VCaP (cell line): ENCODE results near the gene KCP.

Experiments
- H3K27ac ChIP-seq: fragments of 450-650 bp; 2 replicates; pipeline ENCODE4 v1.5.1; 2017
- CTCF ChIP-seq: fragments of 450-650 bp; conservative IDR thresholded peaks from 2 replicates; pipeline ENCODE4 v1.5.1; 2017; ENCODE audit warnings: mild to moderate bottlenecking, moderate library complexity

The KCP gene

GRCh38 chr7:128859232-128860157 is 51.0 kb downstream of the KCP start:
- no peak for TF ChIP-seq CTCF
- H3K27ac ChIP-seq: no peak overlapping the region

GRCh38 chr7:128858380-128859231 is 51.9 kb downstream of the KCP start:
- TF ChIP-seq CTCF: no peak
- H3K27ac ChIP-seq: no peak overlapping the region

DNA sequence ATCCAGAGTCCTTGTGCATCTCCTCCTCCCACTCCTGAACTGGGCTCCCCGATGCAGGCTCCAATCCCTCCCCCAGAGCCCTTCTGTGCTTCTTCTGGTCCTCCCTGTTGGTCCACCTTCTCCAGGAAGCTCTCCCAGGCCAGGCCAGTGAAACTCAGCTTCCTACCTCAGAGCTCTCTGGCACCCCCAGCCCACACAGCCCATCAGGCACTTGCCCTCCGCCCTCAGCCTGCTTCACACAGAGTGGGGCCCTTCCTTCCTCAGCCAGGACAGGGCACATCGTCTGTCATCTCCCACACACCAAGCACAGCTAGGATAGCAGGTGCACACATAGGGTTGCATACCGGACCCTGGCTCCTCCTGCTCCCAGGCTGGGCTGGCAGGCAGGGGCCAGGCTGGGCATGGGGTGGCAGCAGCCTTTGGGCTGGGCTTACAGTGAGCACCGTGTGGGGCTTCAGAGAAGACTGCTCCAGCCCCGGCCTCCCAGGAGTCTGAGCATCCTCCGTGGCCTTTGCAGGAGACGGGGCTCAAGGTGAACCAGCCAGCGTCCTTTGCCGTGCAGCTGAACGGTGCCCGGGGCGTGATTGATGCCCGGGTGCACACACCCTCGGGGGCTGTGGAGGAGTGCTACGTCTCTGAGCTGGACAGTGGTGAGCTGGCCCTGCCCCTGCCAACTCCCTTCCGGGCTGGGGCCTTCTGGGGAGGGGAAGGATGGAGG is 54.3 kb downstream of the KCP start:
- no peak for TF ChIP-seq CTCF
- H3K27ac ChIP-seq: no peak overlapping the region

- no peak overlapping the region for H3K27ac ChIP-seq
- no peak for TF ChIP-seq CTCF
Observed at GRCh38 chr7:128855559-128855958, 55.0 kb downstream of the KCP start.

DNA sequence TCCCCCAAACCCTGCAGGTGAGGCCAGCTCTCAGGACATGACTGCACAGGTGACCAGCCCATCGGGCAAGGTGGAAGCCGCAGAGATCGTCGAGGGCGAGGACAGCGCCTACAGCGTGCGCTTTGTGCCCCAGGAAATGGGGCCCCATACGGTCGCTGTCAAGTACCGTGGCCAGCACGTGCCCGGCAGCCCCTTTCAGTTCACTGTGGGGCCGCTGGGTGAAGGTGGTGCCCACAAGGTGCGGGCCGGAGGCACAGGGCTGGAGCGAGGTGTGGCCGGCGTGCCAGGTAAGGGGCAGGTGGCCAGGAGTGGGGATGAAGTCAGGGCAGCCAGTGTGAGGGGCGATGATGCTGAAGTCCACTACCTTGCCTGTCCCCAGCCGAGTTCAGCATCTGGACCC is 56.1 kb downstream of the KCP start:
- no peak overlapping the region for H3K27ac ChIP-seq
- no peak for TF ChIP-seq CTCF

DNA sequence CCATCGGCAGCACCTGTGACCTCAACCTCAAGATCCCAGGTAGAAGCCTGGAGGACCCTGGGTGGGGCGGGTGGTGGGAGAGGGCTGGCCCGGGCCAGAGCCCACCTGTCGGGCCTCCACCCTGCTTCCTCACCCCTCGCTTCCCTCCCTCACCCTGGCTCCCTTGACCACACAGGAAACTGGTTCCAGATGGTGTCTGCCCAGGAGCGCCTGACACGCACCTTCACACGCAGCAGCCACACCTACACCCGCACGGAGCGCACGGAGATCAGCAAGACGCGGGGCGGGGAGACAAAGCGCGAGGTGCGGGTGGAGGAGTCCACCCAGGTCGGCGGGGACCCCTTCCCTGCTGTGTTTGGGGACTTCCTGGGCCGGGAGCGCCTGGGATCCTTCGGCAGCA is 56.7 kb downstream of the KCP start:
- no peak overlapping the region for H3K27ac ChIP-seq
- TF ChIP-seq CTCF: no peak
